Lower lobe of right lung (tissue), 2 donors: Measurements from ENCODE around the gene CRADD. TPM values are rescaled to one million over a fixed set of nuclear protein-coding genes. Genes with fewer than 3 reads are reported as not detected.

Source experiments
- ATAC-seq, 2 donors: fragments of 200-7000 bp; cut with Tn5 transposase; one replicate each; pipeline ENCODE4 v1.9.1; 2020 to 2022; ENCODE audit warnings: mild to moderate bottlenecking in 2 of 2, moderate library complexity in 2 of 2
- DNase-seq: peaks from one replicate; pipeline ENCODE4 v3.0.0-alpha.2; 2020
- H3K27ac ChIP-seq: fragments of 200-600 bp; one replicate; pipeline ENCODE4 v1.8.0; 2022
- H3K27me3 ChIP-seq: fragments of 200-600 bp; one replicate; pipeline ENCODE4 v1.8.0; 2022; ENCODE audit warnings: low read depth
- H3K36me3 ChIP-seq: fragments of 200-600 bp; one replicate; pipeline ENCODE4 v1.8.0; 2022; ENCODE audit warnings: mild to moderate bottlenecking
- H3K4me1 ChIP-seq: fragments of 200-600 bp; one replicate; pipeline ENCODE4 v1.8.0; 2022
- H3K4me3 ChIP-seq: fragments of 200-600 bp; one replicate; pipeline ENCODE4 v1.8.0; 2022; ENCODE audit warnings: mild to moderate bottlenecking
- H3K9me3 ChIP-seq: fragments of 200-600 bp; one replicate; pipeline ENCODE4 v1.8.0; 2022
- intact Hi-C: fragments of 100-400 bp; cut with DNase I; formaldehyde crosslinking; loops from one replicate; pipeline ENCODE4 v1.11.0; 2022
- total RNA-seq: library from RNA; stranded (reverse); fragmentation: NEBNext Ultra II Directional; extraction: Animal tissue kit (Norgen Biotek cat#: 25700); gene quantifications from one replicate; pipeline ENCODE4 v1.2.1, GENCODE V29; 2021
- TF ChIP-seq, protein P1 (sequence below): fragments of 200-600 bp; IDR thresholded peaks from one replicate; pipeline ENCODE4 v1.8.0; 2022; ENCODE audit warnings: antibody characterized with exemption, mild to moderate bottlenecking
- donor health status: DM: no; HTN: yes; CAD: no; lungs with severe emphysema.

Gene CRADD
- total RNA-seq, 1 donor from 2014 or later: 16.5 TPM

DNA sequence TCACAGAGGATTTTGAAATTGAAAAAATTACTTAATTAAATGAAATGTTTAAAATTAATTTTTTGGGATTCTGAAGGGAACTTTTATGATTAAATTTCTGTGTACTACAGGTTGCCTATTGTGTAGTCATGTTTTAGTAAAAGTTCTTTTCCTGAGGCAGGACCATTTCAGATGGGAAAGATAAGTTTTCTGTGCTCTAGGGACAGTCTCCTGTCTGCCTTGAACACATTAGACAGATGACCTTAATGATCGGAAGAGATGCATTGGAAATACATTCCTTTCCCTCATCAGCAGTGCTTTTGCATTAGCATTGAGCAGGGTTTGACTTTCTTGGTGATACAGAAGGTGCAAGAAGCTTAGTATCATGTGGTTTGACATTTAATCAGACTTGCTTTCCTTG, 28.1 kb downstream of the CRADD start:
- H3K4me3 ChIP-seq: no peak overlapping the region
- TF ChIP-seq, protein P1, sequence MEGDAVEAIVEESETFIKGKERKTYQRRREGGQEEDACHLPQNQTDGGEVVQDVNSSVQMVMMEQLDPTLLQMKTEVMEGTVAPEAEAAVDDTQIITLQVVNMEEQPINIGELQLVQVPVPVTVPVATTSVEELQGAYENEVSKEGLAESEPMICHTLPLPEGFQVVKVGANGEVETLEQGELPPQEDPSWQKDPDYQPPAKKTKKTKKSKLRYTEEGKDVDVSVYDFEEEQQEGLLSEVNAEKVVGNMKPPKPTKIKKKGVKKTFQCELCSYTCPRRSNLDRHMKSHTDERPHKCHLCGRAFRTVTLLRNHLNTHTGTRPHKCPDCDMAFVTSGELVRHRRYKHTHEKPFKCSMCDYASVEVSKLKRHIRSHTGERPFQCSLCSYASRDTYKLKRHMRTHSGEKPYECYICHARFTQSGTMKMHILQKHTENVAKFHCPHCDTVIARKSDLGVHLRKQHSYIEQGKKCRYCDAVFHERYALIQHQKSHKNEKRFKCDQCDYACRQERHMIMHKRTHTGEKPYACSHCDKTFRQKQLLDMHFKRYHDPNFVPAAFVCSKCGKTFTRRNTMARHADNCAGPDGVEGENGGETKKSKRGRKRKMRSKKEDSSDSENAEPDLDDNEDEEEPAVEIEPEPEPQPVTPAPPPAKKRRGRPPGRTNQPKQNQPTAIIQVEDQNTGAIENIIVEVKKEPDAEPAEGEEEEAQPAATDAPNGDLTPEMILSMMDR: no peak
- DNase-seq: no peak
- H3K9me3 ChIP-seq: peaks cover 19% of the 10 kb centered on the region
- intact Hi-C loops: no loop called here
- no peaks in the 10 kb centered on the region for H3K36me3 ChIP-seq
- H3K27me3 ChIP-seq: no peaks in the 10 kb centered on the region
- ATAC-seq: no peak
- no peak overlapping the region for H3K27ac ChIP-seq
- H3K4me1 ChIP-seq: no peaks in the 10 kb centered on the region

DNA sequence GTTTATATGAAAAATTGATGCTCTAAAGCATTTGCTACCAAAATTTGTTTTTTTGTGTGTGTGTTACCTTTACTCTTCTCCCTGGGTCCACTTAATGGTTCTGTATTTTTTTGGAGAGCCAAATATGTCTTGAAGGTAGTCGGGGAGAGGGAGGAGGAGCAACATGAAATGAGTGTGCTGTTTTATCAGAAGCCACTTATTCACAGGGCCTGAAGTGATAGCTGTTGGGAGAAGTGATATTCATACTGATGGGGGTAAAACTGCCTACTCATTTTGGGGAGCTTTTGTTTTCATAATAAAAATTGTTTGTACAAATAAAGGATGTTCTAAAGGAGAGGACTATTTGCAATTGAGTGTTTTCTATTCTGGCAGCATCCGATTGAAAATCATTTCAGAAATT, 29.2 kb downstream of the CRADD start:
- Histone ChIP-seq H3K4me1 (no peaks in the 10 kb centered on the region), H3K27ac (no peak overlapping the region), H3K36me3 (no peaks in the 10 kb centered on the region), H3K9me3 (peaks cover 22% of the 10 kb centered on the region), H3K27me3 (no peaks in the 10 kb centered on the region), H3K4me3 (no peak overlapping the region)
- intact Hi-C loops: no loop called here
- no peak for ATAC-seq
- DNase-seq: no peak
- TF ChIP-seq, protein P1: no peak

DNA sequence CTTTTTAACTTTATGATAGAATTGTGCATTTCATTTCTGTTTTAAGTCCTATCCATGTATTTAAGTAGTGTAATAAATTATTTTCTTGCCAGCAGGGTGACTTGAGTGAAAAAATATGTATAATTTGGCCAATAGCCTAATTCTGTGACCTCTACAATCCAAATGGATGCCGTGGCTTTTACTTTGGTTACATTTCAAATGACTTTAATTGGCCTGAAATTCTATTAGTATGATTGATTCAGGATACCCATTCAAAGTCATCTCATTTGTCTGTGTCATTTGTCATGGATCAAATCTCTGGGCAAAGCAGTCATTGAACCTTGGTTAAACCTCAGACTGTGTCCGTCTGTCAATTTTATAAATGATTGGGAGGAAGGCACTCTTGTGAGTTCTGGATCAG, 29.6 kb downstream of the CRADD start:
- Histone ChIP-seq H3K27ac (no peak overlapping the region), H3K4me1 (no peaks in the 10 kb centered on the region), H3K27me3 (no peaks in the 10 kb centered on the region), H3K36me3 (no peaks in the 10 kb centered on the region), H3K4me3 (no peak overlapping the region), H3K9me3 (peaks cover 22% of the 10 kb centered on the region)
- TF ChIP-seq, protein P1: no peak
- DNase-seq (no peak), ATAC-seq (no peak)
- intact Hi-C loops: no loop called here

DNA sequence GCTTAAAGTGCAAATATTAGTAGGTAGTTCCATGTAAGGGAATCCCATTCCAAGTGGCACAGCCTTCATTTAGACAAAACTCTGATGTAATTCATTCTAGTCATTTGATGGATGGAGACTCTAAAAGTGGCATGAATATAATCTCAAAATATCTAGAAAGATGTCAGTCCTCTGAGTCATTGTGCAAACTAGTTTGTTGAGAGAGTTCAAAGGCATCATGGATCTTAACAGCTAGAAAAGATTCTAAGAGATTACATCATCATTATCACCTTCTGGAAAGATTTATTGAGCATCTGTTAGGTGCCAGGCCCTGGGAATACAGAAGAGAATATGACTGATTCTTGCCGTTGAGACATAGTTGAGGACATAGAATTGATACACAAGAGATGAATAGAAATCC, 30.7 kb downstream of the CRADD start:
- Histone ChIP-seq H3K36me3 (no peaks in the 10 kb centered on the region), H3K4me3 (no peak overlapping the region), H3K27me3 (no peaks in the 10 kb centered on the region), H3K9me3 (peaks cover 22% of the 10 kb centered on the region), H3K27ac (no peak overlapping the region), H3K4me1 (no peaks in the 10 kb centered on the region)
- no peak for ATAC-seq
- DNase-seq: no peak
- TF ChIP-seq, protein P1: no peak
- intact Hi-C loops: no loop called here

DNA sequence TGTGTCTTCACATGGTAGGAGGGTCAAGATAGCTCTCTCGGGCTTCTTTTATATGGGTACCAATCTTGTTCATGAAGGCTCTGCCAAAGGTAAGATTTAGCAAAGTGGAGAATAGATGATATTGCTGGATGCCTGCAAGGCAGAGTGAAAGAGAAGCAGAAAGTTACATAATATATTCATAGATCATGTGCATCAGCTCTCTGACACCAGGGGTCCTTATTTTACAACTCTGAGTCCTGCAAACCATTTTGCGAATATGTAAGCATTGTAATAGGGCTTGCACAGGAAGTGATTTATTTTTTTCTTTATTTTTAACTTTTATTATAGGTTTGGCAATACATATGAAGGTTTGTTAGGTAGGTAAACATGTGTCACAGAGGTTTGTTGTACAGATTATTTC, 31.8 kb downstream of the CRADD start:
- Histone ChIP-seq H3K27ac (no peak overlapping the region), H3K9me3 (peaks cover 22% of the 10 kb centered on the region), H3K4me1 (no peaks in the 10 kb centered on the region), H3K36me3 (no peaks in the 10 kb centered on the region), H3K4me3 (no peak overlapping the region), H3K27me3 (no peaks in the 10 kb centered on the region)
- no peak for ATAC-seq
- no peak for DNase-seq
- intact Hi-C loops: no loop called here
- TF ChIP-seq, protein P1: no peak

DNA sequence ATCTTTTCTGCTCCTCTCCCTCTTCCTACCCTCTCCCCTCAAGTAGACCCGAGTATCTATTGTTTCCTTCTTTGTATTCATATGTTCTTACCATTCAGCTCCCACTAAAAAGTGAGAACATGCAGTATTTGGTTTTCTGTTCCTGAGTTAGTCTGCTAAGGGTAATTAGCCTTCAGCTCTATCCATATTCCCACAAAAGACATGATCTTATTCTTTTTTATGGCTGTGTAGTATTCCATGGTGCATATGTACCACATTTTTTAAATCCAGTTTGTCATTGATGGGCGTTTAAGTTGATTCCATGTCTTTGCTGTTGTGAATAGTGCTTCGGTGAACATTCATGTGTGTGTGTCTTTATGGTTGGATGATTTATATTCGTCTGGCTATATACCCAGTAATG, 32.2 kb downstream of the CRADD start:
- TF ChIP-seq, protein P1: no peak
- Histone ChIP-seq H3K9me3 (peaks cover 22% of the 10 kb centered on the region), H3K27me3 (no peaks in the 10 kb centered on the region), H3K4me3 (no peak overlapping the region), H3K36me3 (no peaks in the 10 kb centered on the region), H3K27ac (no peak overlapping the region), H3K4me1 (peaks cover 3% of the 10 kb centered on the region)
- intact Hi-C loops: no loop called here
- DNase-seq (no peak), ATAC-seq (no peak)
